ENCODE measurements around the gene SKP1.
A peak's percentile ranks its signal among the peaks of the same experiment; 100 is the strongest.

Gene SKP1

GRCh38 chr5:134209477-134210245, 32.9 kb upstream of the SKP1 start:
- in situ Hi-C loops (cut with HindIII; ENCODE audit: low sequenced_read_pairs) = loop anchor here (5.0 kb wide), 1 partner anchor 58 kb away; no protein-coding TSS in a partner anchor

DNA sequence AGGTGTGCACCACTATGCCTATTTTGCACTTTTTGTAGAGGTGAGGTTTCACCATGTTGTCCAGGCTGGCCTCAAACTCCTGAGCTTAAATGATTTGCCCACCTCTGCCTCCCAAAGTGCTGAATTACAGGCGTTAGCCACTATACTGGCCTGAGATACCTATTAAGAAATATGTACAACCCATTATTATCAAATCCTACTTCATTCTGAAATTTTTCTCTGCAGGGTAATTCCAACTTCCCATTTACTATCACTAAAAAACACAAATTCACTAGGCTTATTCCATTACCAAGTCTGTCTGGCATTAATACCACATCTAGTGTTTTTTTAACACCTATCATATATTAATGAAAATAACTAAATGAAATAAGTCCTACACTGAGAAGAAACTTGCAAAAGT, 30.9 kb upstream of the SKP1 start:
- H3K4me3 ChIP-seq (ENCODE audit: low read depth, low read length) = no peak overlapping the region
- in situ Hi-C loops (cut with HindIII; ENCODE audit: low sequenced_read_pairs) = no loop called here
- TF ChIP-seq CTCF (IDR thresholded peaks at IDR 0.05; ENCODE audit: low read depth, low read length, missing control alignments) = no peak
- DNase-seq (ENCODE audit: low read depth) = no peak

More at GRCh38 chr5:134209477-134210245, 32.9 kb upstream of the SKP1 start:
- H3K4me3 ChIP-seq (ENCODE audit: low read depth, low read length) = no peak overlapping the region
- no peak for DNase-seq (ENCODE audit: low read depth)
- no peak for TF ChIP-seq CTCF (IDR thresholded peaks at IDR 0.05; ENCODE audit: low read depth, low read length, missing control alignments)

GRCh38 chr5:134206627-134207160, 29.9 kb upstream of the SKP1 start:
- peak; percentile 49 for DNase-seq (ENCODE audit: low read depth)
- TF ChIP-seq CTCF (IDR thresholded peaks at IDR 0.05; ENCODE audit: low read depth, low read length, missing control alignments) = no peak
- in situ Hi-C loops (cut with HindIII; ENCODE audit: low sequenced_read_pairs) = no loop called here

GRCh38 chr5:134204575-134204974, 27.8 kb upstream of the SKP1 start:
- no peak for DNase-seq (ENCODE audit: low read depth)
- in situ Hi-C loops (cut with HindIII; ENCODE audit: low sequenced_read_pairs) = no loop called here
- TF ChIP-seq CTCF (IDR thresholded peaks at IDR 0.05; ENCODE audit: low read depth, low read length, missing control alignments) = no peak
- no peak overlapping the region for H3K4me3 ChIP-seq (ENCODE audit: low read depth, low read length)

More at GRCh38 chr5:134206627-134207160, 29.9 kb upstream of the SKP1 start:
- H3K4me3 ChIP-seq (ENCODE audit: low read depth, low read length) = no peak overlapping the region

GRCh38 chr5:134203630-134204029, 26.9 kb upstream of the SKP1 start:
- H3K4me3 ChIP-seq (ENCODE audit: low read depth, low read length) = no peak overlapping the region
- in situ Hi-C loops (cut with HindIII; ENCODE audit: low sequenced_read_pairs) = no loop called here
- no peak for DNase-seq (ENCODE audit: low read depth)
- no peak for TF ChIP-seq CTCF (IDR thresholded peaks at IDR 0.05; ENCODE audit: low read depth, low read length, missing control alignments)

- in situ Hi-C loops (cut with HindIII; ENCODE audit: low sequenced_read_pairs) = no loop called here
- DNase-seq (ENCODE audit: low read depth) = no peak
- no peak overlapping the region for H3K4me3 ChIP-seq (ENCODE audit: low read depth, low read length)
- TF ChIP-seq CTCF (IDR thresholded peaks at IDR 0.05; ENCODE audit: low read depth, low read length, missing control alignments) = no peak
Measured at GRCh38 chr5:134195666-134196065, 18.9 kb upstream of the SKP1 start.

All from astrocyte of the cerebellum (primary cell).